Skeletal muscle cell (primary cell): ENCODE data around the gene DNAJC21.
"Not testable (repeated sequence)": the region's sequence is repeated elsewhere in the genome, so short reads cannot be mapped to it uniquely, and the experiment has no call there.

Source experiments
- DNase-seq: peaks from one replicate; pipeline ENCODE4 v3.0.0-alpha.2; 2010; ENCODE audit warnings: low read depth
- H3K4me3 ChIP-seq: 2 replicates; pipeline ENCODE4 v1.5.1; 2011; ENCODE audit warnings: low read depth, mild to moderate bottlenecking, control low read depth, low read length, moderate library complexity

The DNAJC21 gene

GRCh38 chr5:34918025-34918424, 11.3 kb upstream of the DNAJC21 start:
- no peak overlapping the region for H3K4me3 ChIP-seq
- no peak for DNase-seq

GRCh38 chr5:34919077-34919476, 10.3 kb upstream of the DNAJC21 start:
- no peak overlapping the region for H3K4me3 ChIP-seq
- no peak for DNase-seq

- not testable (repeated sequence) for DNase-seq, H3K4me3 ChIP-seq
These were observed 6.1 kb upstream of the DNAJC21 start for GRCh38 chr5:34923256-34923655.

- DNase-seq = peak; percentile 58
- no peak overlapping the region for H3K4me3 ChIP-seq
These were observed 5.5 kb upstream of the DNAJC21 start for GRCh38 chr5:34923694-34924461.

GRCh38 chr5:34924462-34924765, 4.9 kb upstream of the DNAJC21 start:
- DNase-seq = no peak
- no peak overlapping the region for H3K4me3 ChIP-seq

GRCh38 chr5:34926318-34926888, 3.0 kb upstream of the DNAJC21 start:
- H3K4me3 ChIP-seq = no peak overlapping the region
- DNase-seq = no peak

GRCh38 chr5:34927785-34928184, 1.6 kb upstream of the DNAJC21 start:
- no peak for DNase-seq
- no peak overlapping the region for H3K4me3 ChIP-seq

GRCh38 chr5:34928267-34928666, 1.1 kb upstream of the DNAJC21 start:
- no peak overlapping the region for H3K4me3 ChIP-seq
- no peak for DNase-seq

GRCh38 chr5:34929720-34930461, 532 bp downstream of the DNAJC21 start:
- peak; percentile 49 for DNase-seq
- peak overlapping the region; percentile 83 for H3K4me3 ChIP-seq

GRCh38 chr5:34930462-34930844, 1.1 kb downstream of the DNAJC21 start:
- no peak for DNase-seq
- peak overlapping the region; percentile 83 for H3K4me3 ChIP-seq

GRCh38 chr5:34930870-34931269, 1.5 kb downstream of the DNAJC21 start:
- DNase-seq = no peak
- peak overlapping the region; percentile 83 for H3K4me3 ChIP-seq

GRCh38 chr5:34932947-34933346, 3.6 kb downstream of the DNAJC21 start:
- DNase-seq = no peak
- H3K4me3 ChIP-seq = no peak overlapping the region

GRCh38 chr5:34941936-34942335, 12.6 kb downstream of the DNAJC21 start:
- no peak for DNase-seq
- H3K4me3 ChIP-seq = no peak overlapping the region

- DNase-seq = no peak
- no peak overlapping the region for H3K4me3 ChIP-seq
These were observed 14.7 kb downstream of the DNAJC21 start for GRCh38 chr5:34944044-34944443.

GRCh38 chr5:34944460-34945047, 15.2 kb downstream of the DNAJC21 start:
- no peak overlapping the region for H3K4me3 ChIP-seq
- DNase-seq = no peak

- DNase-seq = no peak
These were observed 28.0 kb downstream of the DNAJC21 start for GRCh38 chr5:34957321-34957720.

GRCh38 chr5:34957857-34958690, 28.7 kb downstream of the DNAJC21 start:
- H3K4me3 ChIP-seq = no peak overlapping the region
- no peak for DNase-seq

More at GRCh38 chr5:34957321-34957720, 28.0 kb downstream of the DNAJC21 start:
- no peak overlapping the region for H3K4me3 ChIP-seq

GRCh38 chr5:34959323-34959722, 30.0 kb downstream of the DNAJC21 start:
- no peak overlapping the region for H3K4me3 ChIP-seq
- peak; percentile 33 for DNase-seq

GRCh38 chr5:34967540-34967939, 38.2 kb downstream of the DNAJC21 start:
- no peak for DNase-seq
- H3K4me3 ChIP-seq = no peak overlapping the region
